Measurements from ENCODE around the gene NSG1. TPM values are rescaled to one million over a fixed set of nuclear protein-coding genes. Genes with fewer than 3 reads are reported as not detected.

The NSG1 gene
- total and polyA plus RNA-seq, 8 donors = 0.86 to 74.5 (median 63.1) TPM

DNA sequence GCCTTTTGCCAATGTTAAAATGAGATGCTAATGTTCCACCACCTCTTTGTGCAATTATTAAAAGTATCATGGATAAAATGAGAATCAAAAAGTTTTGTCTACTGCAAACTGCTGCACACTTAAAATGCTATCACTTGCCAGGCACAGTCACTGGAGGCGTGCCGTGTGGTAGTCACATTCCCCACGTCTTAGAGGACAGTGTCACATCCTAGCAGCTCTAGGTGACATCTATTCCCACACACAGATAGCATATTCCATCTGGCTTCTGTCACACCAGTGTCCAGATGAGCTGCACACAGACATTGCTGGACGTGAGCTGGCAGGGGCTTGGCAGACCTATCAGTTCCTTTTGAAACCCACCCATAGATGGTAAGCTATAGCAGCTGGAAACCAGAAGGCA is 47.0 kb downstream of the NSG1 start:
- Histone ChIP-seq H3K36me3 (peaks cover 0 to 77% of the 10 kb centered on the region in 2 donors), H3K9me3 (no peaks in the 10 kb centered on the region), H3K4me1 (no peaks in the 10 kb centered on the region), H3K27ac (no peak overlapping the region), H3K4me3 (no peak overlapping the region), H3K27me3 (no peaks in the 10 kb centered on the region)
- intact Hi-C loops (cut with DNase I) = no loop called here
- ATAC-seq (no peak), DNase-seq (no peak)
- TF ChIP-seq, protein P1, sequence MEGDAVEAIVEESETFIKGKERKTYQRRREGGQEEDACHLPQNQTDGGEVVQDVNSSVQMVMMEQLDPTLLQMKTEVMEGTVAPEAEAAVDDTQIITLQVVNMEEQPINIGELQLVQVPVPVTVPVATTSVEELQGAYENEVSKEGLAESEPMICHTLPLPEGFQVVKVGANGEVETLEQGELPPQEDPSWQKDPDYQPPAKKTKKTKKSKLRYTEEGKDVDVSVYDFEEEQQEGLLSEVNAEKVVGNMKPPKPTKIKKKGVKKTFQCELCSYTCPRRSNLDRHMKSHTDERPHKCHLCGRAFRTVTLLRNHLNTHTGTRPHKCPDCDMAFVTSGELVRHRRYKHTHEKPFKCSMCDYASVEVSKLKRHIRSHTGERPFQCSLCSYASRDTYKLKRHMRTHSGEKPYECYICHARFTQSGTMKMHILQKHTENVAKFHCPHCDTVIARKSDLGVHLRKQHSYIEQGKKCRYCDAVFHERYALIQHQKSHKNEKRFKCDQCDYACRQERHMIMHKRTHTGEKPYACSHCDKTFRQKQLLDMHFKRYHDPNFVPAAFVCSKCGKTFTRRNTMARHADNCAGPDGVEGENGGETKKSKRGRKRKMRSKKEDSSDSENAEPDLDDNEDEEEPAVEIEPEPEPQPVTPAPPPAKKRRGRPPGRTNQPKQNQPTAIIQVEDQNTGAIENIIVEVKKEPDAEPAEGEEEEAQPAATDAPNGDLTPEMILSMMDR (IDR thresholded peaks at IDR 0.05) = no peak

- Histone ChIP-seq H3K36me3 (peaks cover 0 to 70% of the 10 kb centered on the region in 2 donors), H3K27ac (no peak overlapping the region), H3K9me3 (no peaks in the 10 kb centered on the region), H3K4me3 (no peak overlapping the region), H3K4me1 (no peaks in the 10 kb centered on the region), H3K27me3 (no peaks in the 10 kb centered on the region)
- TF ChIP-seq, protein P1 (IDR thresholded peaks at IDR 0.05) = no peak
- ATAC-seq = no peak
- DNase-seq = no peak
- intact Hi-C loops (cut with DNase I) = no loop called here
Measured at GRCh38 chr4:4436244-4436823, 49.4 kb downstream of the NSG1 start.

GRCh38 chr4:4437798-4438470 is 51.0 kb downstream of the NSG1 start:
- intact Hi-C loops (cut with DNase I) = no loop called here
- TF ChIP-seq, protein P1 (IDR thresholded peaks at IDR 0.05) = no peak
- H3K36me3 ChIP-seq = peaks cover 0 to 54% of the 10 kb centered on the region in 2 donors

DNA sequence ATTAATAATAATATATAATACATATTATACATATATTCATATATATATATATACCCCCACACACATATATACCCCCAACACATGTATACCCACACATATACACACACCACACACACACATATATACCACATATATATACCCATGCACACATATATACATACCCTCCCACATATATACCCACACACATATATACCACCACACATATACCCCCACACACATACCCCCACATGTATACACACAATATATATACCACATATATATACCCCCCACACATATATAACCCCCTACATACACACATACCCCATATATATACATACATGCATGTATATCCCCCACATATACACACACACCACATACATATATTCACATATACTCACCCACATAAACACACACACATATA is 52.0 kb downstream of the NSG1 start:
- H3K27me3 ChIP-seq = no peaks in the 10 kb centered on the region
- intact Hi-C loops (cut with DNase I) = no loop called here
- no peak overlapping the region for H3K27ac ChIP-seq
- TF ChIP-seq, protein P1 (IDR thresholded peaks at IDR 0.05) = no peak
- no peaks in the 10 kb centered on the region for H3K4me1 ChIP-seq
- ATAC-seq (no peak), DNase-seq (no peak)
- H3K36me3 ChIP-seq = peaks cover 0 to 46% of the 10 kb centered on the region in 2 donors
- no peaks in the 10 kb centered on the region for H3K9me3 ChIP-seq
- H3K4me3 ChIP-seq = no peak overlapping the region

More at GRCh38 chr4:4437798-4438470, 51.0 kb downstream of the NSG1 start:
- H3K4me1 ChIP-seq = no peaks in the 10 kb centered on the region
- no peak overlapping the region for H3K4me3 ChIP-seq
- H3K9me3 ChIP-seq = no peaks in the 10 kb centered on the region
- ATAC-seq (no peak), DNase-seq (no peak)
- H3K27ac ChIP-seq = no peak overlapping the region
- no peaks in the 10 kb centered on the region for H3K27me3 ChIP-seq

DNA sequence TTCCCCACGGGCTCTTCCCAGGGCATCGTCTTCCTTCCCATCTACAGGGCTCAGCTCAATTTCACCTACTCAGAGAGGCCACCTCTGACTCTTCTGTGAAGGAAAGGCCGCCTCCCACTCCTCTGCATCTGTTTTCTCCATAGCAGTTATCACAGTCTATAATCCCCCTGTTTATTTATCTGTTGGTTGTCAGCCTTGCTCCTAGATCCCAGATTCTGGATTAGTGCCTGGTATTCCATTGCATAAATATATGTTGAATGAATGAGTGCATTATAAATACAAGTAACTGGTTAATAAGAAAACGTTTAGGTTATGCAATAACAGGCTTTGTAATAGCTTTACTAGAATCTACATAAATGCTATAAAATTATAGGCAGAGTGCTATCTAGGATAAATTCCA is 52.9 kb downstream of the NSG1 start:
- Histone ChIP-seq H3K9me3 (no peaks in the 10 kb centered on the region), H3K27me3 (no peaks in the 10 kb centered on the region), H3K27ac (no peak overlapping the region), H3K36me3 (peaks cover 0 to 37% of the 10 kb centered on the region in 2 donors), H3K4me1 (no peaks in the 10 kb centered on the region), H3K4me3 (no peak overlapping the region)
- TF ChIP-seq, protein P1 (IDR thresholded peaks at IDR 0.05) = no peak
- peak in 2 of 4 donors; percentile 69 to 81 for DNase-seq
- intact Hi-C loops (cut with DNase I) = no loop called here
- ATAC-seq = no peak
